Hepatocyte (in vitro differentiated cells): ENCODE results near the gene STT3B. TPM values are rescaled to one million over a fixed set of nuclear protein-coding genes. Genes with fewer than 3 reads are reported as not detected.

Source experiments
- DNase-seq: peaks from one replicate; pipeline ENCODE4 v3.0.0-alpha.2; 2016; ENCODE audit warnings: low spot score
- H2AFZ ChIP-seq: fragments of 200-600 bp; sonication (generic); 2 replicates; pipeline ENCODE4 v1.6.0; 2016; ENCODE audit warnings: antibody characterized with exemption, mild to moderate bottlenecking
- H3K27ac ChIP-seq: fragments of 200-600 bp; sonication (generic); 2 replicates; pipeline ENCODE4 v1.5.1; 2016; ENCODE audit warnings: mild to moderate bottlenecking
- H3K27me3 ChIP-seq: fragments of 200-600 bp; sonication (generic); 2 replicates; pipeline ENCODE4 v1.6.1; 2016
- H3K36me3 ChIP-seq: fragments of 200-600 bp; sonication (generic); replicated peaks from 2 replicates; pipeline ENCODE4 v1.5.1; 2016; ENCODE audit warnings: low read depth; ENCODE audit not compliant: insufficient read depth
- H3K4me1 ChIP-seq: fragments of 200-600 bp; sonication (generic); 2 replicates; pipeline ENCODE4 v1.5.1; 2016; ENCODE audit warnings: mild to moderate bottlenecking, moderate library complexity; ENCODE audit not compliant: insufficient read depth
- H3K4me2 ChIP-seq: fragments of 200-600 bp; sonication (generic); 2 replicates; pipeline ENCODE4 v1.6.0; 2016
- H3K4me3 ChIP-seq: fragments of 200-600 bp; sonication (generic); 2 replicates; pipeline ENCODE4 v1.5.1; 2016; ENCODE audit warnings: mild to moderate bottlenecking
- H3K79me2 ChIP-seq: fragments of 200-600 bp; sonication (generic); 2 replicates; pipeline ENCODE4 v1.6.0; 2017; ENCODE audit warnings: mild to moderate bottlenecking
- H3K9me2 ChIP-seq: fragments of 200-600 bp; sonication (generic); replicated peaks from 2 replicates; pipeline ENCODE4 v1.6.0; 2017; ENCODE audit warnings: mild to moderate bottlenecking; ENCODE audit not compliant: insufficient read depth
- H3K9me3 ChIP-seq: fragments of 200-600 bp; sonication (generic); 2 replicates; pipeline ENCODE4 v1.5.1; 2016; ENCODE audit warnings: low read depth, mild to moderate bottlenecking
- H4K20me1 ChIP-seq: fragments of 200-600 bp; sonication (generic); 2 replicates; pipeline ENCODE4 v1.6.0; 2016; ENCODE audit warnings: mild to moderate bottlenecking; ENCODE audit not compliant: insufficient read depth, poor library complexity, severe bottlenecking
- EZH2 ChIP-seq: fragments of 200-600 bp; sonication (generic); IDR thresholded peaks from 2 replicates; pipeline ENCODE4 v1.6.1; 2016; ENCODE audit warnings: antibody characterized with exemption, mild to moderate bottlenecking, borderline replicate concordance
- EZH2phosphoT487 ChIP-seq: fragments of 200-600 bp; sonication (generic); IDR thresholded peaks from one replicate; pipeline ENCODE4 v1.6.1; 2018; ENCODE audit warnings: antibody characterized with exemption, mild to moderate bottlenecking, low read depth, moderate library complexity; ENCODE audit not compliant: unreplicated experiment, severe bottlenecking
- WGBS: methylation state at CpG from one replicate; pipeline ENCODE4 v1.1.6; 2016; ENCODE audit warnings: low lambda C conversion rate; ENCODE audit errors: missing lambda C conversion rate; 5-methylcytosine and 5-hydroxymethylcytosine counted together
- polyA plus RNA-seq: library from polyadenylated mRNA; unstranded; fragments of >200 nt; fragmentation: Nextera tagmentation; extraction: Ambion mirVana; gene quantifications from 2 replicates; pipeline ENCODE4 v1.2.1, GENCODE V29; 2016
- total RNA-seq: library from RNA; depleted of rRNA; stranded (reverse); fragments of >200 nt; gene quantifications from 2 replicates; pipeline ENCODE4 v1.2.3, GENCODE V29; 2014
- TF ChIP-seq, protein P1 (sequence below): fragments of 200-600 bp; sonication (generic); IDR thresholded peaks from 2 replicates; pipeline ENCODE4 v1.5.1; 2016; ENCODE audit warnings: antibody characterized with exemption, mild to moderate bottlenecking; ENCODE audit not compliant: poor library complexity

STT3B gene
- total and polyA plus RNA-seq, 2 experiments from 2014 or later: 101 to 253 TPM

DNA sequence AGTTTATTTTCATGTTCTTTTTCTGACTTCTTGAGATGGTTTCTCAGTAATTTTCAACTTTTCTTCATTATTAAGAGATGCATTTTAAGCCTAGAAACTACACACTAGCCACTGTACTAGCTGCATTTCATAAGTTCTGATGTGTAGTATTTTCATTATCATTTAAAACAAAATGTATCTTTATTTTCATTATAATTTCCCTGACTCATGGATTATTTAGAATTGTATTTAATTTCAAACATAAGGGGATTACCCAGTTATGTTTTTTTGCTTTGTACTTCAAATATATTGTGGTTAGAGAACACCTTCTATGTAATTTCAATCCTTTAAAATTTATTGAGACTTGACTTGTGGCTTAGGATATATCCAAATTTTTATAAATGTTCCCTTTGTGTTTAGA lies 44.5 kb downstream of the STT3B start:
- peaks cover 91% of the 10 kb centered on the region for H3K79me2 ChIP-seq

DNA sequence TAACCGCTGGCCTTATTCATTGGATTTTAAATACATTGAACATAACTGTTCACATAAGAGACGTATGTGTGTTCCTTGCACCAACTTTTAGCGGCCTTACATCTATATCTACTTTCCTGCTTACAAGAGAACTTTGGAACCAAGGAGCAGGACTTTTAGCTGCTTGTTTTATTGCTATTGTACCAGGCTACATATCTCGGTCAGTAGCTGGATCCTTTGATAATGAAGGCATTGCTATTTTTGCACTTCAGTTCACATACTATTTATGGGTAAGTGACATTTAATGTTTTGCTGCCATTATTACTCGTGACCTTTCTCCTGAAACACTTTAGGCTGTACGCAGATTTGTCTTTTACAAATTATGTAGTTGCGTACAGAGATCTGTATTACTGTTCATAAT lies 47.1 kb downstream of the STT3B start:
- no peaks in the 10 kb centered on the region for H3K27me3 ChIP-seq
- H2AFZ ChIP-seq: no peak overlapping the region
- peaks cover 90% of the 10 kb centered on the region for H3K79me2 ChIP-seq
- peak; percentile 7 for DNase-seq
- peaks cover 19% of the 10 kb centered on the region for H4K20me1 ChIP-seq
- no peaks in the 10 kb centered on the region for H3K4me1 ChIP-seq
- H3K4me3 ChIP-seq: no peak overlapping the region
- TF ChIP-seq EZH2phosphoT487 (no peak), EZH2 (no peak)
- TF ChIP-seq, protein P1, sequence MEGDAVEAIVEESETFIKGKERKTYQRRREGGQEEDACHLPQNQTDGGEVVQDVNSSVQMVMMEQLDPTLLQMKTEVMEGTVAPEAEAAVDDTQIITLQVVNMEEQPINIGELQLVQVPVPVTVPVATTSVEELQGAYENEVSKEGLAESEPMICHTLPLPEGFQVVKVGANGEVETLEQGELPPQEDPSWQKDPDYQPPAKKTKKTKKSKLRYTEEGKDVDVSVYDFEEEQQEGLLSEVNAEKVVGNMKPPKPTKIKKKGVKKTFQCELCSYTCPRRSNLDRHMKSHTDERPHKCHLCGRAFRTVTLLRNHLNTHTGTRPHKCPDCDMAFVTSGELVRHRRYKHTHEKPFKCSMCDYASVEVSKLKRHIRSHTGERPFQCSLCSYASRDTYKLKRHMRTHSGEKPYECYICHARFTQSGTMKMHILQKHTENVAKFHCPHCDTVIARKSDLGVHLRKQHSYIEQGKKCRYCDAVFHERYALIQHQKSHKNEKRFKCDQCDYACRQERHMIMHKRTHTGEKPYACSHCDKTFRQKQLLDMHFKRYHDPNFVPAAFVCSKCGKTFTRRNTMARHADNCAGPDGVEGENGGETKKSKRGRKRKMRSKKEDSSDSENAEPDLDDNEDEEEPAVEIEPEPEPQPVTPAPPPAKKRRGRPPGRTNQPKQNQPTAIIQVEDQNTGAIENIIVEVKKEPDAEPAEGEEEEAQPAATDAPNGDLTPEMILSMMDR: no peak
- H3K9me2 ChIP-seq: no peaks in the 10 kb centered on the region
- WGBS: 91% methylated on average over 7 of the region's 7 CpGs
- no peaks in the 10 kb centered on the region for H3K36me3 ChIP-seq
- no peak overlapping the region for H3K27ac ChIP-seq
- H3K9me3 ChIP-seq: no peaks in the 10 kb centered on the region
- H3K4me2 ChIP-seq: no peak overlapping the region

More for the DNA sequence above, 44.5 kb downstream of the STT3B start:
- Histone ChIP-seq H3K36me3 (no peaks in the 10 kb centered on the region), H4K20me1 (peaks cover 45% of the 10 kb centered on the region), H2AFZ (no peak overlapping the region), H3K4me1 (no peaks in the 10 kb centered on the region), H3K9me3 (no peaks in the 10 kb centered on the region), H3K27ac (no peak overlapping the region), H3K4me2 (no peak overlapping the region), H3K4me3 (no peak overlapping the region), H3K27me3 (no peaks in the 10 kb centered on the region), H3K9me2 (no peaks in the 10 kb centered on the region)
- no peak for TF ChIP-seq EZH2
- TF ChIP-seq EZH2phosphoT487: no peak
- no peak for DNase-seq

DNA sequence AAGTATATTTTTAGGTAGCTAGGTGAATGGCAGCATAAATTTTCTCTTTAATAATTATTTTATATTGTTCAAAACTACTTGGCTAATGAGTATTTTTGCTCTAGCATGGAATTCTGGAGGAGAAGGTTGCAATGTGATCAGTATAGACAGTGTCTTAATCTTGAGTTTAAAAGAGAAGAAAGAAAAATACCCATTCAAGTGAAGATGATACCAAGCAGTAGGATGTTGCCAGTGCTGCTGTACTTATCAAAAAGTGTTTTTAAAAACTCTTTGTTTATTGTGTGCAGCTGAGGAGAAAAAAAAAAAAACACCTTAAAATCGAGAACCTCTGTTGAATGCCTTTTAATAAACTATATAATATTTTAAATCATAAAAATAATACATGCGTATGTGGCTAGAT lies 47.9 kb downstream of the STT3B start:
- TF ChIP-seq EZH2 (no peak), EZH2phosphoT487 (no peak)
- TF ChIP-seq, protein P1: no peak
- no peaks in the 10 kb centered on the region for H3K9me2 ChIP-seq
- peaks cover 13% of the 10 kb centered on the region for H4K20me1 ChIP-seq
- H3K27me3 ChIP-seq: no peaks in the 10 kb centered on the region
- H2AFZ ChIP-seq: no peak overlapping the region
- no peaks in the 10 kb centered on the region for H3K4me1 ChIP-seq
- H3K4me2 ChIP-seq: no peak overlapping the region
- DNase-seq: no peak
- WGBS: 90% methylated on average over 2 of the region's 2 CpGs
- no peak overlapping the region for H3K4me3 ChIP-seq
- H3K9me3 ChIP-seq: no peaks in the 10 kb centered on the region
- peaks cover 90% of the 10 kb centered on the region for H3K79me2 ChIP-seq
- H3K27ac ChIP-seq: no peak overlapping the region
- no peaks in the 10 kb centered on the region for H3K36me3 ChIP-seq

DNA sequence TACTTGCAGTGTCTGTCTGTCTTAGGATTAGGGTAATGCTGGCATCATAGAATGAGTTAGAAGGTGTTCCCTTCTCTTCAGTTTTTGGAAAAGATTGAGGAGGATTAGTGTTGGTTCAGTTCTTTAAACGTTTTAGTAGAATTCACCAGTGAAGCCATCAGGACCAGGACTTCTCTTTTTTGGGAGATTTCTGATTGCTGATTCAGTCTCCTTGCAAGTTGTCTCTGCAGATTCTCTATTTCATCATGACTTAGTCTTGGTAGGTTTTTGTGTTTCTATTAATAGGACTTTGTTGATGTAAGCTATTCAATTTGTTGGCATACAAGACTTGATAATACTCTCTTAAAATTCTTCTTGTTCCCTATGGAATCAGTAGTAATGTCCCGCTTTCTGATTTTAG lies 48.9 kb downstream of the STT3B start:
- WGBS: 86% methylated on average over 2 of the region's 2 CpGs
- Histone ChIP-seq H2AFZ (no peak overlapping the region), H3K9me2 (no peaks in the 10 kb centered on the region), H3K4me1 (no peaks in the 10 kb centered on the region), H3K27me3 (no peaks in the 10 kb centered on the region), H3K27ac (no peak overlapping the region), H3K9me3 (no peaks in the 10 kb centered on the region), H4K20me1 (peaks cover 6% of the 10 kb centered on the region), H3K4me2 (no peak overlapping the region), H3K79me2 (peaks cover 90% of the 10 kb centered on the region), H3K4me3 (no peak overlapping the region), H3K36me3 (no peaks in the 10 kb centered on the region)
- TF ChIP-seq EZH2: no peak
- no peak for DNase-seq
